ENCODE data around the gene SAMD10.
"Not testable (repeated sequence)": the region's sequence is repeated elsewhere in the genome, so short reads cannot be mapped to it uniquely, and the experiment has no call there.

Gene SAMD10

GRCh38 chr20:64012385-64013154 is 33.1 kb upstream of the SAMD10 start:
- not testable (repeated sequence) for H3K27me3 ChIP-seq (ENCODE audit: control insufficient read depth, insufficient read depth, low read length); H3K4me1 ChIP-seq (ENCODE audit: control insufficient read depth, insufficient read depth, low read length); H3K9ac ChIP-seq (ENCODE audit: low read depth, low read length); H3K9me3 ChIP-seq (ENCODE audit: control insufficient read depth, insufficient read depth, low read length); H3K4me3 ChIP-seq (ENCODE audit: low read depth, low read length)
- H3K36me3 ChIP-seq (ENCODE audit: control insufficient read depth, insufficient read depth, low read length), result peaks cover 24% of the 10 kb centered on the region

GRCh38 chr20:64011366-64011779 is 31.9 kb upstream of the SAMD10 start:
- Histone ChIP-seq H3K9ac (ENCODE audit: low read depth, low read length) (no peak overlapping the region), H3K4me1 (ENCODE audit: control insufficient read depth, insufficient read depth, low read length) (no peaks in the 10 kb centered on the region), H3K4me3 (ENCODE audit: low read depth, low read length) (no peak overlapping the region), H3K36me3 (ENCODE audit: control insufficient read depth, insufficient read depth, low read length) (peaks cover 26% of the 10 kb centered on the region), H3K27me3 (ENCODE audit: control insufficient read depth, insufficient read depth, low read length) (no peaks in the 10 kb centered on the region), H3K9me3 (ENCODE audit: control insufficient read depth, insufficient read depth, low read length) (no peaks in the 10 kb centered on the region)

- H3K36me3 ChIP-seq (ENCODE audit: control insufficient read depth, insufficient read depth, low read length), result peaks cover 25% of the 10 kb centered on the region
- H3K9me3 ChIP-seq (ENCODE audit: control insufficient read depth, insufficient read depth, low read length), result no peaks in the 10 kb centered on the region
- H3K27me3 ChIP-seq (ENCODE audit: control insufficient read depth, insufficient read depth, low read length), result no peaks in the 10 kb centered on the region
- no peak overlapping the region for H3K4me3 ChIP-seq (ENCODE audit: low read depth, low read length)
- no peaks in the 10 kb centered on the region for H3K4me1 ChIP-seq (ENCODE audit: control insufficient read depth, insufficient read depth, low read length)
- H3K9ac ChIP-seq (ENCODE audit: low read depth, low read length), result no peak overlapping the region
Observed at GRCh38 chr20:64010711-64011237, 31.3 kb upstream of the SAMD10 start.

- H3K36me3 ChIP-seq (ENCODE audit: control insufficient read depth, insufficient read depth, low read length), result peaks cover 22% of the 10 kb centered on the region
- no peaks in the 10 kb centered on the region for H3K27me3 ChIP-seq (ENCODE audit: control insufficient read depth, insufficient read depth, low read length)
- H3K9ac ChIP-seq (ENCODE audit: low read depth, low read length), result no peak overlapping the region
- no peaks in the 10 kb centered on the region for H3K9me3 ChIP-seq (ENCODE audit: control insufficient read depth, insufficient read depth, low read length)
- H3K4me1 ChIP-seq (ENCODE audit: control insufficient read depth, insufficient read depth, low read length), result no peaks in the 10 kb centered on the region
- no peak overlapping the region for H3K4me3 ChIP-seq (ENCODE audit: low read depth, low read length)
Observed at GRCh38 chr20:64009811-64010387, 30.5 kb upstream of the SAMD10 start.

- Histone ChIP-seq H3K9ac (ENCODE audit: low read depth, low read length) (no peak overlapping the region), H3K4me3 (ENCODE audit: low read depth, low read length) (no peak overlapping the region), H3K27me3 (ENCODE audit: control insufficient read depth, insufficient read depth, low read length) (no peaks in the 10 kb centered on the region), H3K9me3 (ENCODE audit: control insufficient read depth, insufficient read depth, low read length) (no peaks in the 10 kb centered on the region), H3K36me3 (ENCODE audit: control insufficient read depth, insufficient read depth, low read length) (peaks cover 34% of the 10 kb centered on the region), H3K4me1 (ENCODE audit: control insufficient read depth, insufficient read depth, low read length) (no peaks in the 10 kb centered on the region)
Observed at GRCh38 chr20:64006902-64007301, 27.5 kb upstream of the SAMD10 start.

- Histone ChIP-seq H3K4me1 (ENCODE audit: control insufficient read depth, insufficient read depth, low read length) (no peaks in the 10 kb centered on the region), H3K27me3 (ENCODE audit: control insufficient read depth, insufficient read depth, low read length) (no peaks in the 10 kb centered on the region), H3K9ac (ENCODE audit: low read depth, low read length) (no peak overlapping the region), H3K9me3 (ENCODE audit: control insufficient read depth, insufficient read depth, low read length) (no peaks in the 10 kb centered on the region), H3K4me3 (ENCODE audit: low read depth, low read length) (no peak overlapping the region), H3K36me3 (ENCODE audit: control insufficient read depth, insufficient read depth, low read length) (peaks cover 34% of the 10 kb centered on the region)
Observed at GRCh38 chr20:64006490-64006889, 27.0 kb upstream of the SAMD10 start.

GRCh38 chr20:64005394-64005793 is 26.0 kb upstream of the SAMD10 start:
- Histone ChIP-seq H3K9me3 (ENCODE audit: control insufficient read depth, insufficient read depth, low read length) (no peaks in the 10 kb centered on the region), H3K4me3 (ENCODE audit: low read depth, low read length) (no peak overlapping the region), H3K36me3 (ENCODE audit: control insufficient read depth, insufficient read depth, low read length) (peaks cover 36% of the 10 kb centered on the region), H3K27me3 (ENCODE audit: control insufficient read depth, insufficient read depth, low read length) (no peaks in the 10 kb centered on the region), H3K9ac (ENCODE audit: low read depth, low read length) (no peak overlapping the region), H3K4me1 (ENCODE audit: control insufficient read depth, insufficient read depth, low read length) (no peaks in the 10 kb centered on the region)

- H3K9ac ChIP-seq (ENCODE audit: low read depth, low read length), result no peak overlapping the region
- H3K4me1 ChIP-seq (ENCODE audit: control insufficient read depth, insufficient read depth, low read length), result no peaks in the 10 kb centered on the region
- peaks cover 47% of the 10 kb centered on the region for H3K36me3 ChIP-seq (ENCODE audit: control insufficient read depth, insufficient read depth, low read length)
- H3K27me3 ChIP-seq (ENCODE audit: control insufficient read depth, insufficient read depth, low read length), result no peaks in the 10 kb centered on the region
- H3K9me3 ChIP-seq (ENCODE audit: control insufficient read depth, insufficient read depth, low read length), result no peaks in the 10 kb centered on the region
- no peak overlapping the region for H3K4me3 ChIP-seq (ENCODE audit: low read depth, low read length)
Observed at GRCh38 chr20:64003960-64004725, 24.7 kb upstream of the SAMD10 start.

GRCh38 chr20:64001607-64002011 is 22.2 kb upstream of the SAMD10 start:
- H3K9ac ChIP-seq (ENCODE audit: low read depth, low read length), result no peak overlapping the region
- H3K4me1 ChIP-seq (ENCODE audit: control insufficient read depth, insufficient read depth, low read length), result no peaks in the 10 kb centered on the region
- no peaks in the 10 kb centered on the region for H3K9me3 ChIP-seq (ENCODE audit: control insufficient read depth, insufficient read depth, low read length)
- H3K36me3 ChIP-seq (ENCODE audit: control insufficient read depth, insufficient read depth, low read length), result peaks cover 49% of the 10 kb centered on the region
- H3K27me3 ChIP-seq (ENCODE audit: control insufficient read depth, insufficient read depth, low read length), result no peaks in the 10 kb centered on the region
- H3K4me3 ChIP-seq (ENCODE audit: low read depth, low read length), result no peak overlapping the region

GRCh38 chr20:64000906-64001305 is 21.5 kb upstream of the SAMD10 start:
- Histone ChIP-seq H3K9ac (ENCODE audit: low read depth, low read length) (no peak overlapping the region), H3K4me3 (ENCODE audit: low read depth, low read length) (no peak overlapping the region), H3K9me3 (ENCODE audit: control insufficient read depth, insufficient read depth, low read length) (no peaks in the 10 kb centered on the region), H3K36me3 (ENCODE audit: control insufficient read depth, insufficient read depth, low read length) (peaks cover 53% of the 10 kb centered on the region), H3K27me3 (ENCODE audit: control insufficient read depth, insufficient read depth, low read length) (no peaks in the 10 kb centered on the region), H3K4me1 (ENCODE audit: control insufficient read depth, insufficient read depth, low read length) (no peaks in the 10 kb centered on the region)

- Histone ChIP-seq H3K9ac (ENCODE audit: low read depth, low read length) (no peak overlapping the region), H3K4me3 (ENCODE audit: low read depth, low read length) (no peak overlapping the region), H3K36me3 (ENCODE audit: control insufficient read depth, insufficient read depth, low read length) (peaks cover 19% of the 10 kb centered on the region)
Observed at GRCh38 chr20:63982937-63983336, 3.5 kb upstream of the SAMD10 start.

More at GRCh38 chr20:63982937-63983336, 3.5 kb upstream of the SAMD10 start:
- peaks cover 14% of the 10 kb centered on the region for H3K27me3 ChIP-seq (ENCODE audit: control insufficient read depth, insufficient read depth, low read length)
- H3K4me1 ChIP-seq (ENCODE audit: control insufficient read depth, insufficient read depth, low read length), result peaks cover 3% of the 10 kb centered on the region
- H3K9me3 ChIP-seq (ENCODE audit: control insufficient read depth, insufficient read depth, low read length), result no peaks in the 10 kb centered on the region
